GM12801 (cell line): ENCODE measurements around the gene CD72.

Experiments used
- TF ChIP-seq, protein P1 (sequence below): IDR thresholded peaks from one replicate; pipeline ENCODE4 v1.5.1; 2011; ENCODE audit warnings: control low read depth; ENCODE audit not compliant: insufficient read length; ENCODE audit errors: extremely low read depth

CD72 gene

DNA sequence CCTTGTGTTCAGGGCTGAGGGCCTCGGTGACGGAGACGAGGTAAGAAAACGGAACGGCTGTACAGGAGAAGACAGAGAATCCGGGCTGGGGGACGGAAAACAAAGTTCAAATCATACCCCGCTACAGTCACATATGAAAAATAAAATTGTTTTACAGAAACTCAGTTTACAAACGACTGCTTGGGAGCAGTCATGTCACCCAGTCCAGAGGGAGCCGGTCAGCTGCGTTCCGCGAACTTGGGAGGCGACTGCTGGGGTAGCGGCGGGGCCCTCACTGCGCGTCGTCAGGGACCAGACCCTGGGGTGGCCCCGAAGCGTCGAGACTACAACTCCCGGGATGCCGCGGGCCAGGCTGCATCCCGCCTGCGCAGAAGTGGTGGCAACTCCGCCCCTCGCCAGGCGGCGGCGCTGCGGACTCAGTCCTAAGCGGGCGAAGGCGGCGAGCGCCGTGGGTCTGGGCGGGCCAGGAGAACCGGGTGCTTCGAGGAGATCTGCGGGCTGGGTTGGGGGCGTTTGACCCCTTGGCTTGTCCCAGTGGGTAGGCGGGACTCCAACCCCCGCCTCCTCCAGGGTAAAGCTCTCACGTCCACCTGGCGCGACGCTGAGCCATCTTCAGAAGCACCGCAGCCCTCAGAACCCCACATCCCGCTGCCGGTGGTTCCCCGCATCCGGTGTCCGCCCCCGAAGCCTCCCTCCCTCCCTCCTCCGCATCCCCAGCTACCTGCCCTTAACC, 28.5 kb upstream of the CD72 start:
- TF ChIP-seq, protein P1, sequence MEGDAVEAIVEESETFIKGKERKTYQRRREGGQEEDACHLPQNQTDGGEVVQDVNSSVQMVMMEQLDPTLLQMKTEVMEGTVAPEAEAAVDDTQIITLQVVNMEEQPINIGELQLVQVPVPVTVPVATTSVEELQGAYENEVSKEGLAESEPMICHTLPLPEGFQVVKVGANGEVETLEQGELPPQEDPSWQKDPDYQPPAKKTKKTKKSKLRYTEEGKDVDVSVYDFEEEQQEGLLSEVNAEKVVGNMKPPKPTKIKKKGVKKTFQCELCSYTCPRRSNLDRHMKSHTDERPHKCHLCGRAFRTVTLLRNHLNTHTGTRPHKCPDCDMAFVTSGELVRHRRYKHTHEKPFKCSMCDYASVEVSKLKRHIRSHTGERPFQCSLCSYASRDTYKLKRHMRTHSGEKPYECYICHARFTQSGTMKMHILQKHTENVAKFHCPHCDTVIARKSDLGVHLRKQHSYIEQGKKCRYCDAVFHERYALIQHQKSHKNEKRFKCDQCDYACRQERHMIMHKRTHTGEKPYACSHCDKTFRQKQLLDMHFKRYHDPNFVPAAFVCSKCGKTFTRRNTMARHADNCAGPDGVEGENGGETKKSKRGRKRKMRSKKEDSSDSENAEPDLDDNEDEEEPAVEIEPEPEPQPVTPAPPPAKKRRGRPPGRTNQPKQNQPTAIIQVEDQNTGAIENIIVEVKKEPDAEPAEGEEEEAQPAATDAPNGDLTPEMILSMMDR: no peak

DNA sequence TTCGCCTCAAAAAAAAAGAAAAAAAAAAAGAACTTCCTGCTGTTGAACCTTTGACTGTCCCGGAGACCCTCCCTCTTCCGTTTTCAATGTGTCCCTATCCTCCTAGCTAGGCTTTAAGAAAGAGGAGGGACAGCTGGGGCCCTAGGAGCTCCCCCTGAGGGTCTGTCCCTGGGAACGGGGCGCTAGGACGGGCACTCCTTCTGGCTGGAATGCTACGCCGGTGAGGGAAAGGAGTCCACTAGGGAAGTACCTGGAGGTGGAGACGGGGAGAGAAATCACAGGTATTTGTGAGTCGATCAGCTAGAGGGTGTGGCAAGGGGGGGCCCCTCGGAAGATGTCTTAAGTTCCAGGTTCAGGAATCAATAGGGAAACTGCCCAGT, 27.9 kb upstream of the CD72 start:
- TF ChIP-seq, protein P1: no peak

DNA sequence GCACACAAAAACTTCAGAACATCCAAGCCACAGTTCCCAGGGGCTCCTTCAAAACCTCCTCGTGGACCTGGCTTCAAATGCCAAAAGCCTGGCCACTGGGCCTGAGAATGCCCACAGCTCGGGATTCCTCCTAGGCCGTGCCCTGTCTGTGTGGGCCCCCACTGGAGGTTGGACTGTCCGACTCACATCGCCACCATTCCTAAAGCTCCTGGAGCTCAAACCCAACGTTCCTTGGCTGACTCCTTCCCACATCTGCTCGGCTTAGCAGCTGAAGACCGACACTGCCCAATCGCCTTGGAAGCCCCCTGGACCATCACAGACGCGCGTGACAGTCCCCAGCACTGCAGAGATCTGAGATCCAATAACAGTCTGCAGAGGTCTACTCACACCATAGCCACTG, 24.8 kb upstream of the CD72 start:
- TF ChIP-seq, protein P1: no peak

DNA sequence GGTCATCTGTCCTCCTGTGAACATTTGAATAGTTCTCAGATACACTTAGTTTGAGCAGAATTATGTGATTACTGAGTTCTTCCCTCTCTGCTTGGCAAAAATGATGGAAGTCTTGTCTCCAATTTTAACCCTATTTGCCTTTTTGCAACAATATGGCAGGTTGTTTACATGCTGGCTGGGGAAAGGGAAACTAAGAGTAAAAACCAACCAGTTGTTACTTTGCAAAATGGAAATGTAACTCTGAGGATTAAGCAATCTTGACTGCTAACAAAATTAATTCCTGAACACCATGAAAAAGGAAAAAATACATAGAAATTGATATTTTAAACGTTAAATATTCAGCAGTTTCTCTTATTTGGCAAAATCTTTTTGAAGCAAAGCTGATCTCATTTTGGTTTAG, 21.4 kb upstream of the CD72 start:
- TF ChIP-seq, protein P1: no peak

DNA sequence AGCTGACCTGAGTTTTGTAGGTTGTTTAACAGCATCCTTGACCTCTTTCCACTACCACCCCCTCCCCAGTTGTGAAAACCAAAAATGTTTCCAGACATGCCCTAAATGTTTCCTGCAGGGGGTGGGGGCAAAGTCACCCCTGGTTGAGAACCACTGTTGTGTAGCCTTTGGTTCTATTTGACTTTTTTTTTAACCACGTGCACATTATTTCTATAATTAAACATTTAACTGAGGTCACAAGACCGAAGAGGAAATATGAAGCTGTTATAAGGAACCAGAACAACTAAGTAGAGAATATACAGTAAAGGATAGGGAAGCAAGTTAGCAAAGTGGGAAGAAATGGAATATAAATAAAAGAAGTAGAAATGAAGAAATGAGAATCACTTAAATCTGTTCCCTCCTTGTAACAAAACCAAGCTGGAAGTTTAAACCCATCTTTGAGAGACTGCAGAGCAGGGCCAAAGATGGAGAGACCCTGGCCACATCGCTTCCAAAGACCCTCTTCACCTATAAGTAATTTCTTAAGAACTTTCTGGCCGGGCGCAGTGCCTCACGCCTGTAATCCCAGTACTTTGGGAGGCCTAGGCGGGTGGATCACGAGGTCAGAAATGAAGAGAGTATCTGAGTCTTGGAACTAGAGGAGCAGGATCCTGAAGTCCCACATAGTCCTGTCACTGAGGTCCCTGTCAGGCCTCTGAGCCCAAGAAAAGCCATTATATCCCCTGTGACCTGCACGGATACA, 18.1 kb upstream of the CD72 start:
- TF ChIP-seq, protein P1: no peak

DNA sequence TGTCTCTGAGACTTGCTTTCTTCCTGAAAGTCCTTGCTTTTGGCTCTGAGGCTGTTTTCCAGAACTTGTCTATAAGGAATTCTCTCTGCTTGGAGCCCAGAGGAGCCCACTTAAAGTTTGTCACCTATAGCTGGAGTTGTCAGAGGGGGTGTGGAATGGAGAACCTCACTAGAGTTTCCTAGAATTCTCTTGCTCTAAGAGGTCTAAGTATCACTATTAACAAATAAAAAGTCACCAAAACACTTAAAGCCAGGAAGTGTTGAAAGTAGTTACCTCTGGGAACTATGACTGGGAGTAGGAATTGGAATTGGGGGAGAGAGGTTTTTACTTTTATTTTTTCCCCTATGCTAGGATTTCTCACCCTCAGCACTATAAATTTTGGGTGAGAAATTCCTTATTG, 17.5 kb upstream of the CD72 start:
- TF ChIP-seq, protein P1: no peak

DNA sequence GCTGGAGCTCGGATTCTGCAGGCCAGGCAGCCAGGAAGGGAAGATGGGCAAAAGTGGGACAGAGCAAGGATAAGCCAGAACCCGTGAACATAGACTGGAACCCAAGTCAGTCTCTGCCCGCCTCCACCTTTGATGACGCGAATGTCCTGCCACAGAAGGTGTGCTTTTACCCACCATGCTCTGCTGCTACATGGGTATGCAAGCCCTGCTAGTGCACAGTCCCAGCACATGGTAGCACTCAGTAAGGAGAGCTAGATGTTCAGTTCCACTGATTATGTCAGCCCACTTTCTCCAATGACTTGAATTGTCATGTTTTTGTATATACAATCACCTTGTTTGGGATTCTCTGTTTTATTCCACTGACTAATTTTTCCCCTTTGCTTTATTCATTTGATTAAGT, 11.4 kb upstream of the CD72 start:
- TF ChIP-seq, protein P1: no peak
